ENCODE measurements around the gene DYNC1H1.

DNA sequence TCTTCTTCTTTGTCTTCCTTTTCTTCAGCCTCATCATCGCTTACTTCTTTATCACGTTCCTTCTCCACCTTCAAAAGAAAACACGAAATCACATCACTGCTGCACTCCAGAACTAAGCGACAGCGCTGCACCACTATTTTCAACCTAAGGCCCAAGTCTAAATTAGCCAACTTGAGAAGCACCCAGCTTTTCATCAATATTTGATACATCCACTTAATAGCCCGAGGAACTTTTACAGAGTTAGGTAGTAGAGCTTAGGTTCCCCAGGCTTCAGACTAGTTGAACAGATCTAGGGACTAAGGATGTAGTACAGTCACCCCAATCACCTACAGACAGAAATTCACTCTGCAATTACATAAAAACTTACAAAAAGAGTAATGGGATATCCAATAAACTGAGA is 120.6 kb downstream of the DYNC1H1 start:
- TF ChIP-seq EZH2 (IDR thresholded peaks at IDR 0.05) = no peak
- TF ChIP-seq ZFX (IDR thresholded peaks at IDR 0.05) = no peak
- no peak for TF ChIP-seq ELF1 (IDR thresholded peaks at IDR 0.05; ENCODE audit: borderline replicate concordance, low read depth)
- TF ChIP-seq CTCF (IDR thresholded peaks at IDR 0.05 in 2 of 3, conservative IDR thresholded peaks at IDR 0.05 in 1 of 3; ENCODE audit: borderline replicate concordance in 1 of 3, insufficient read depth in 1 of 3, low read depth in 2 of 3, low read length in 2 of 3) = no peak
- TF ChIP-seq SP1 (IDR thresholded peaks at IDR 0.05; ENCODE audit: low read depth) = no peak
- TF ChIP-seq, protein P1, sequence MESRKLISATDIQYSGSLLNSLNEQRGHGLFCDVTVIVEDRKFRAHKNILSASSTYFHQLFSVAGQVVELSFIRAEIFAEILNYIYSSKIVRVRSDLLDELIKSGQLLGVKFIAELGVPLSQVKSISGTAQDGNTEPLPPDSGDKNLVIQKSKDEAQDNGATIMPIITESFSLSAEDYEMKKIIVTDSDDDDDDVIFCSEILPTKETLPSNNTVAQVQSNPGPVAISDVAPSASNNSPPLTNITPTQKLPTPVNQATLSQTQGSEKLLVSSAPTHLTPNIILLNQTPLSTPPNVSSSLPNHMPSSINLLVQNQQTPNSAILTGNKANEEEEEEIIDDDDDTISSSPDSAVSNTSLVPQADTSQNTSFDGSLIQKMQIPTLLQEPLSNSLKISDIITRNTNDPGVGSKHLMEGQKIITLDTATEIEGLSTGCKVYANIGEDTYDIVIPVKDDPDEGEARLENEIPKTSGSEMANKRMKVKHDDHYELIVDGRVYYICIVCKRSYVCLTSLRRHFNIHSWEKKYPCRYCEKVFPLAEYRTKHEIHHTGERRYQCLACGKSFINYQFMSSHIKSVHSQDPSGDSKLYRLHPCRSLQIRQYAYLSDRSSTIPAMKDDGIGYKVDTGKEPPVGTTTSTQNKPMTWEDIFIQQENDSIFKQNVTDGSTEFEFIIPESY (IDR thresholded peaks at IDR 0.05; ENCODE audit: extremely low read depth, insufficient replicate concordance, low read length) = no peak
- no peak for TF ChIP-seq POLR2A (IDR thresholded peaks at IDR 0.05; ENCODE audit: borderline replicate concordance, extremely low read depth, insufficient read depth, insufficient read length)
- TF ChIP-seq EZH2phosphoT487 (IDR thresholded peaks at IDR 0.05; ENCODE audit: borderline replicate concordance) = no peak
- TF ChIP-seq POLR2AphosphoS5 (IDR thresholded peaks at IDR 0.05; ENCODE audit: low read depth, low read length) = no peak
- TF ChIP-seq SIN3A (IDR thresholded peaks at IDR 0.05; ENCODE audit: low read depth) = no peak
- TF ChIP-seq REST (IDR thresholded peaks at IDR 0.05; ENCODE audit: low read depth) = no peak
- TF ChIP-seq EGR1 (IDR thresholded peaks at IDR 0.05; ENCODE audit: low read depth) = no peak
- TF ChIP-seq CEBPB (IDR thresholded peaks at IDR 0.05; ENCODE audit: low read depth) = no peak

All from HCT116 (cell line).